ENCODE measurements around the gene TMEM181.

- TF ChIP-seq CTCF (IDR thresholded peaks at IDR 0.05) (no peak), POLR2A (IDR thresholded peaks at IDR 0.05) (no peak)
Observed at GRCh38 chr6:158606935-158607334, 47.0 kb downstream of the TMEM181 start.
